ENCODE data around the gene GPR158. TPM values are rescaled to one million over a fixed set of nuclear protein-coding genes. Genes with fewer than 3 reads are reported as not detected.

The GPR158 gene
- total RNA-seq, 1 experiment from 2014 or later = 2.9 TPM

- no TSS peak for BruUV-seq (replicated peaks)
- TF ChIP-seq RAD21 (IDR thresholded peaks at IDR 0.05; ENCODE audit: low read depth) (no peak), ZFX (IDR thresholded peaks at IDR 0.05) (no peak), EZH2 (IDR thresholded peaks at IDR 0.05) (no peak), SP1 (IDR thresholded peaks at IDR 0.05; ENCODE audit: low read depth) (no peak), POLR2AphosphoS5 (IDR thresholded peaks at IDR 0.05; ENCODE audit: low read depth, low read length) (no peak), EZH2phosphoT487 (IDR thresholded peaks at IDR 0.05; ENCODE audit: borderline replicate concordance) (no peak), SRF (IDR thresholded peaks at IDR 0.05; ENCODE audit: low read depth) (no peak), REST (IDR thresholded peaks at IDR 0.05; ENCODE audit: low read depth) (no peak), CEBPB (IDR thresholded peaks at IDR 0.05; ENCODE audit: low read depth) (no peak), JUND (IDR thresholded peaks at IDR 0.05) (no peak), POLR2A (IDR thresholded peaks at IDR 0.05; ENCODE audit: borderline replicate concordance, extremely low read depth, insufficient read depth, insufficient read length) (no peak), CBX3 (IDR thresholded peaks at IDR 0.05; ENCODE audit: low read depth) (no peak), EGR1 (IDR thresholded peaks at IDR 0.05; ENCODE audit: low read depth) (no peak), CTCF (IDR thresholded peaks at IDR 0.05 in 2 of 3, conservative IDR thresholded peaks at IDR 0.05 in 1 of 3; ENCODE audit: borderline replicate concordance in 1 of 3, insufficient read depth in 1 of 3, low read depth in 2 of 3, low read length in 2 of 3) (no peak)
- Histone ChIP-seq H4K20me1 (ENCODE audit: insufficient read depth) (no peaks in the 10 kb centered on the region), H3K4me2 (ENCODE audit: low read length) (no peak overlapping the region), H3K9ac (ENCODE audit: low read length) (no peak overlapping the region), H3K4me1 (ENCODE audit: control insufficient read depth in 1 of 2, insufficient read depth in 2 of 2, low read length in 2 of 2) (no peaks in the 10 kb centered on the region), H3K9me3 (ENCODE audit: control insufficient read depth in 1 of 2, insufficient read depth in 1 of 2, low read depth in 1 of 2, low read length in 2 of 2) (no peaks in the 10 kb centered on the region), H3K27ac (ENCODE audit: low read depth, low read length) (no peak overlapping the region), H3K4me3 (replicated peaks in 1 of 2; ENCODE audit: low read depth in 1 of 2, low read length in 2 of 2) (no peak overlapping the region), H3K9me2 (ENCODE audit: insufficient read depth) (no peaks in the 10 kb centered on the region), H3K27me3 (ENCODE audit: insufficient read depth, low read length) (no peaks in the 10 kb centered on the region), H3K36me3 (ENCODE audit: control insufficient read depth in 1 of 2, insufficient read depth in 2 of 2, low read length in 2 of 2) (no peaks in the 10 kb centered on the region), H3K79me2 (ENCODE audit: insufficient read depth, low read length) (no peaks in the 10 kb centered on the region), H2AFZ (ENCODE audit: low read depth, low read length, poor library complexity, severe bottlenecking) (no peak overlapping the region)
- ChIA-PET RAD21 (ENCODE audit: low non-redundant PET in 1 of 2, low total read pairs in 2 of 2, uncharacterized antibody in 2 of 2, unreplicated experiment in 2 of 2) (no interaction called here), CTCF (no interaction called here), POLR2A (no interaction called here)
- intact Hi-C loops (cut with micrococcal nuclease) = no loop called here
- no peak for ATAC-seq
- no peak for DNase-seq (ENCODE audit: low read depth, low spot score)
These were observed 223.9 kb downstream of the GPR158 start for GRCh38 chr10:25398680-25399079.
